IMR-90 (cell line): ENCODE results near the gene SCAND1.

Experiments used
- BHLHE40 ChIP-seq: fragments of 150-350 bp; IDR thresholded peaks from 2 replicates; pipeline ENCODE4 v1.6.1; 2016; ENCODE audit warnings: mild to moderate bottlenecking, low read depth, low read length
- CTCF ChIP-seq: conservative IDR thresholded peaks from 2 replicates; pipeline ENCODE4 v1.5.1; 2012; ENCODE audit warnings: mild to moderate bottlenecking, low read depth, low read length, improper control_type of control experiment
- ELK1 ChIP-seq: fragments of 150-350 bp; IDR thresholded peaks from 2 replicates; pipeline ENCODE4 v1.6.1; 2016; ENCODE audit warnings: low read depth, mild to moderate bottlenecking, low read length, moderate library complexity, borderline replicate concordance
- MAFK ChIP-seq: IDR thresholded peaks from 2 replicates; pipeline ENCODE4 v1.6.1; 2012; ENCODE audit warnings: low read depth, low read length, improper control_type of control experiment
- MAZ ChIP-seq: IDR thresholded peaks from 2 replicates; pipeline ENCODE4 v1.6.1; 2012; ENCODE audit warnings: low read depth, mild to moderate bottlenecking, low read length, improper control_type of control experiment, moderate library complexity, borderline replicate concordance
- MXI1 ChIP-seq: IDR thresholded peaks from 2 replicates; pipeline ENCODE4 v1.6.1; 2012; ENCODE audit warnings: low read depth, mild to moderate bottlenecking, low read length, moderate library complexity, borderline replicate concordance
- POLR2A ChIP-seq: IDR thresholded peaks from 2 replicates; pipeline ENCODE4 v1.6.1; 2012; ENCODE audit warnings: mild to moderate bottlenecking, low read depth, low read length
- RAD21 ChIP-seq: IDR thresholded peaks from 2 replicates; pipeline ENCODE4 v1.6.1; 2012; ENCODE audit warnings: low read length, improper control_type of control experiment
- RCOR1 ChIP-seq: IDR thresholded peaks from 2 replicates; pipeline ENCODE4 v1.6.1; 2012; ENCODE audit warnings: mild to moderate bottlenecking, low read length, improper control_type of control experiment; ENCODE audit not compliant: insufficient replicate concordance
- RFX5 ChIP-seq: IDR thresholded peaks from 2 replicates; pipeline ENCODE4 v1.8.0; 2012; ENCODE audit warnings: low read depth, mild to moderate bottlenecking, low read length, moderate library complexity
- SMC3 ChIP-seq: fragments of 150-350 bp; IDR thresholded peaks from 2 replicates; pipeline ENCODE4 v1.6.1; 2016; ENCODE audit warnings: low read depth, mild to moderate bottlenecking, antibody characterized with exemption, low read length, moderate library complexity
- USF2 ChIP-seq: fragments of 150-350 bp; IDR thresholded peaks from 2 replicates; pipeline ENCODE4 v1.6.1; 2017; ENCODE audit warnings: mild to moderate bottlenecking, antibody characterized with exemption, low read length, low read depth

GRCh38 chr20:35981969-35982368 lies 27.7 kb upstream of the SCAND1 start:
- TF ChIP-seq MXI1 (no peak), CTCF (no peak), POLR2A (no peak), RAD21 (no peak), RFX5 (no peak), SMC3 (no peak), RCOR1 (no peak), USF2 (no peak), ELK1 (no peak), BHLHE40 (no peak), MAZ (no peak), MAFK (no peak)
